ENCODE results near the gene TRIM65.

The TRIM65 gene

DNA sequence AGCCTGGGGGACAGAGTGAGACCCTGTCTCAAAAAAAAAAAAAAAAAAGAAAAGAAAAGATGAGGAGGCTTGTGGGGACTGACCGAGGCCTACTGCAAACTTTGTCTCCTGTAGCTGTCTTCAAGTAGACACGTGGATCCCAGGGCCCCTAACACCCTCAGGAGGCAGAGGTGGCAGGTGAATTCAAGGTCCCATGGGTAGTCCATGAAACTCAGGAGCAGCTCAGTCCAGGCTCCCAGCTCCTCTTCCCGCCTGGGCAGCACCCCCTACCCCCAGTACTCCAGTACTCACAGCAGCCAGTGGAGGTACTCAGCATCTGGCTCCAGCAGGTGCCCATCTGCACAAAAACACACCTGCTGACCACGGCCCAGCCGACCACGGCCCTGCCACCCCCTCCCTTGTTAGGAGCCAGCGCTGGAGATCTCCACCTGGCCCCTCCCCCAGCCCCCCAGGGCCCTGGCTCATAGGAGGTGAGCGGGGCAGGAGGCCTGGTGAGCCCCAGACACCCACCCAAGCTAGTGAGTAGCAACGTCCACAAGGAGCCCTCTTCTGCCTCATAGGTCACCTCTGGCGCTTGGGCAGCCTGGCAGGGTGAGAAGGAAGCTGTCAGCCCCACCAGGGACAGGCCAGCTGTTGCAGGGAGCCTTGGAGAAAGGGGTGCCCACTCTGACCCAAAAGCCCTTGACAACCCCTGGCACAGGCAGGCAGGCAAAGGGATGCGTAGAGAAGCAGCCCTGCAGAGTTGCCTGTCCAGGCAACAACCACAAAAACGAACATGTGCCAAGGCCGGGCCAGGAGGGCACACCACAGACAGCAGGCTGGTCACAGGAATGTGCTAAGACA lies 4.2 kb upstream of the TRIM65 start:
- TF ChIP-seq, protein P1, sequence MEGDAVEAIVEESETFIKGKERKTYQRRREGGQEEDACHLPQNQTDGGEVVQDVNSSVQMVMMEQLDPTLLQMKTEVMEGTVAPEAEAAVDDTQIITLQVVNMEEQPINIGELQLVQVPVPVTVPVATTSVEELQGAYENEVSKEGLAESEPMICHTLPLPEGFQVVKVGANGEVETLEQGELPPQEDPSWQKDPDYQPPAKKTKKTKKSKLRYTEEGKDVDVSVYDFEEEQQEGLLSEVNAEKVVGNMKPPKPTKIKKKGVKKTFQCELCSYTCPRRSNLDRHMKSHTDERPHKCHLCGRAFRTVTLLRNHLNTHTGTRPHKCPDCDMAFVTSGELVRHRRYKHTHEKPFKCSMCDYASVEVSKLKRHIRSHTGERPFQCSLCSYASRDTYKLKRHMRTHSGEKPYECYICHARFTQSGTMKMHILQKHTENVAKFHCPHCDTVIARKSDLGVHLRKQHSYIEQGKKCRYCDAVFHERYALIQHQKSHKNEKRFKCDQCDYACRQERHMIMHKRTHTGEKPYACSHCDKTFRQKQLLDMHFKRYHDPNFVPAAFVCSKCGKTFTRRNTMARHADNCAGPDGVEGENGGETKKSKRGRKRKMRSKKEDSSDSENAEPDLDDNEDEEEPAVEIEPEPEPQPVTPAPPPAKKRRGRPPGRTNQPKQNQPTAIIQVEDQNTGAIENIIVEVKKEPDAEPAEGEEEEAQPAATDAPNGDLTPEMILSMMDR (conservative IDR thresholded peaks at IDR 0.05), result no peak
- no peak overlapping the region for H3K27ac ChIP-seq

DNA sequence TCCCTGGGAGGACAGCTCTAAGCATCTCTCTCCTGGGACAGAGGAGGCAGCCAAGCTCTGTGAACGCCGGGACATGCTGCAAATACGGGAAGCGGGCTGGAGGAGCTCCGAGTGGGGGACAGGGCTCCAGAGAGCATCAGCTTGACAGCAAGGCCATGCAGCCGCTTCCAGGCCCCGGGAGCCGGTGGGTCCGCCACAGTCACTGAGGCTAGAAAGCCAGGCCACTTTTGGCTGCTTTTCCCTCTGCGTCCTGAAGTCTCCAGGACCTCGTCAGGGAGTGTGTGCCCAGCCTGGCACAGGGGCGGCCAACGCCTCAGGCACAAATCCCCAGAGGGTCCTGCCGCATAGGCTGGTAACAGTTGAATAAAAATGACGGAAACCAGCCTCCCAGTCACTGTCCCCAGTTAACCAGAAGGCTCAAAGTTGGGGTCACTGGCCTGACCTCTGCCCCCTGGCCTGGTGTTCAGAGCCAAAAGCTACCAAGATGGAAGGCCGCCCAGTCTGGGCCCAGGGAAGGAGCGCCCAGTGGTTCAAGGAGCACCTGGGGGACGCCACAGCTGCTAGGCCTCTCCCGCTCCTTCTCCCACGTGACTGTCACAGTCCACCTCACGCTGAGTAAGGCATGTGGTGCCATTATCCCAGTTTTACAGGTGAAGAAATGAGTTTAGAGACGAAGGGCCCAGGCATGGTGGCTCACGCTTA lies 3.2 kb upstream of the TRIM65 start:
- TF ChIP-seq, protein P1 (conservative IDR thresholded peaks at IDR 0.05), result no peak
- H3K27ac ChIP-seq, result no peak overlapping the region

DNA sequence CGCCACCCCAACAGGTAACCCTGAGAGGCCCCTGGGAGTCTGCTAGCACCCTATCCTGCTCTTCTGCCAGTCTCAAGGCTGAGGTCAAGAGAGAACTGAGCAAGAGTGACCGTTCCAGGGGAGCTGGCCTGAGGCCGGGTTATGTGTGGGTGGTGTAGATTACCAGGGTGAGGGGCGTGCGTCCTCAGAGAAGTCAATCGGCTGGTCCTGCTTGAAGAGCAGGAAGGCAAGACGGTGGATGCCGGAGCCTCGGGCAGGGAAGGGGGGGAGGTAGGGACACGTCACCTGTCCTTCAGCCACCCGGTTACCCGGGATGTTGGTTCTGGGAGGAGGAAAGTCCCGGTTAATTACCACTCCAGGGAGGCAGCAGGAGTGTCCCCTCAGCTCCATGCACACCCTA lies 2.6 kb upstream of the TRIM65 start:
- TF ChIP-seq, protein P1 (conservative IDR thresholded peaks at IDR 0.05), result no peak
- H3K27ac ChIP-seq, result no peak overlapping the region

DNA sequence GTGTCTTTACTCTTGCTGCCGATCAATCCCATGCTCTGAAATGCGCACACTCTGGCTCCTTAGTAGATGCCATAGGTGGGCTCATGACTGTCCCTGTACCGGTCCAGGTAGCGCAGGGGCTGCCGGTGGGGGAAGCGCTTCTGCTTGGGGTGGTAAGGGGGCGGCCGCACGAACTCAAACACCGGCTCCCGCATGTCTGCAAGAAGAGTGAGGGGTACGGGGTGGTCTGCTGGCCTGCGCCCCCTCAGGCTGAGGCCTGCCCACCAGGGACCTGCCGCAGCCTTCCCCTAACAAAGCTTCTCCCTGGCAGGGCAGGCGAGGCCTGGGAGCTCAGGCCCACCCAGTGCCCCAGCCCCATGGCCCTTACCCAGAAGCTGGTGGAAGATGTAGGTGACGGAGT lies 2.0 kb upstream of the TRIM65 start:
- no peak overlapping the region for H3K27ac ChIP-seq
- TF ChIP-seq, protein P1 (conservative IDR thresholded peaks at IDR 0.05), result no peak

DNA sequence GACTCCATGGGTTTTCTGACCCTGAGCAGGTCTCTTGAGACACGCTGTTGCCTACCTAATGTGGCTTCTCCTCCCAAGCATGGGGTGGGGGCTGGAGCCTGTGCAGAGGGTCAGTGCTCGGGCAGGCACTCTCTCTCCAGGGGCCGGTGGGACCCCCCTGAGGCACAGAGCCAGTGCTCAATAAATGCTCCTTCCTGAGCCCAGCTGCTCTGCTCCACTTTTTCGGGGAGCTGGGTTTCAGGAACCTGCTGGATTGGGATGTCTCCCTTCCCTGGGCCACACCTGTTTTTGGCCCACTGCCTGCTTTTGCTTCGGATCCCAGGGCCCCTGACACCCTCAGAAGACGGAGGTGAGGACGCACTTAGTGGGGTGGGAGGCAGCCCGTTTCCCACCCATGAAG lies 1.3 kb upstream of the TRIM65 start:
- TF ChIP-seq, protein P1 (conservative IDR thresholded peaks at IDR 0.05), result no peak
- peak overlapping the region; percentile 96 for H3K27ac ChIP-seq

DNA sequence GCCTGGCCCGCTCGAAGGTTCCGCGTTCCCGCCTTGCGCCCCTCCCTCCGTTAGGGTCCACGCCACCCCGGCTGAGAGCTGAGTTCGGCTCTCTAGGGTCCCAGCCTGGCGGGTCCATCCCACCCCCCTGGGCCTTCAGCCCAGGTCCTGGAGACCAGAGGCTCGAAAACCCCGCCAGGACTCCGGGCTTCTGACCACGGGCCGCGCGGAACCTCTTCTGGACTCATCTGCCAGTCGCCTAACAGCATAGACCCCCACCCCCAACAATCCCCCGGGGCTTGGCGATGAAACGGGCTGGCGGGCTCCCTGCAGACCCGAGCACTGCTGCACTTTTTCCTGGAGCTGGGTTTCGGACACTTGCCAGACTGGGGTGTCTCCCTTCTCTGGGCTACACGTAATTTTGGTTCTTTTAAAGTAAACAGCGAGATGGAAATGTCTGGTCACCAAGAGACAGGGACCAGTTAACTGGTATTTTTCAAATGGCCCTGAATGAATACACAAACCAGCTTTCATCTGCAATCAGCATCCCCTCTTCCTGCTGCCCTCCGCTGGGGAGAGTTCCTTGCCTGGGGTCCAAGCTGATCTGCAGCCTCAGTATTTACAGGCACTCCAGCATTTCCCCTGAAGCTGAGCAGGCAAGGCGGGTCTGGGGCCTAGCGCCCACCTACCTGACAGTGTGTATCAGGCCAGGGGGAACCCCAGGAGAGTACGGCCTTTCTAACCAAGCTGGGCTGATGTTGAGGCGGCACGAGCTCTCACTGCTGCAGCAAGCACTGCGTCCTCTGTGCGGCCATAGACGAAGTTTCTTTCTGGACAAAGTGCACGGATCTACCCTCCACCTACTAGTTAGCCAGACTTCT lies 639 bp upstream of the TRIM65 start:
- peak overlapping the region; percentile 96 for H3K27ac ChIP-seq
- TF ChIP-seq, protein P1 (conservative IDR thresholded peaks at IDR 0.05), result no peak

Measured in VCaP (cell line).